HG02571 (cell line): ENCODE measurements around the gene EPS8L1.
A peak's percentile ranks its signal among the peaks of the same experiment; 100 is the strongest.

Experiments used
- ATAC-seq: cut with Tn5 transposase; IDR thresholded peaks from one replicate; pipeline ENCODE4 v1.9.1; 2021; ENCODE audit warnings: mild to moderate bottlenecking, moderate library complexity; ENCODE audit not compliant: unreplicated experiment

The EPS8L1 gene

DNA sequence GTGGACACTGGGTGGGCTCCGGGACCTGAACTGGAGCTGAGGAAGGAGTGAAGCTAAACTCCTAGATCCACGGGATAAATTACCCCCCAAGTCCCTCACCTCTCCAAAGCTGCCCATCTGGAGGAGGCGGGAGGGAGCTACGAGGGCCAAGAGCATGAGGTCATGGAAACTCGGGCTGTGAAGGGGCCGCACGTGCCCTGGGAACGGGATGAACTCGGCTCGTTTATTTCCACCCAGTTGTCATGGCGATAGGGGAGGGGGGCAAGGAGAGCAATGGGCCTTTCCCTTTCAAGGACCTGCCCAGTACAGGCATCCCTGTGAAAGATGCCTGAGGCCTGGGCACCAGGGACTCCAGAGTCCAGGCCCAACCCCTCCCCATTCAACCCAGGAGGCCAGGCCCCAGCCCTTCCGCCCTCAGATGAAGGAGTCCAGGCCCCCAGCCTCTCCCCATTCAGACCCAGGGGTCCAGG, 37.9 kb downstream of the EPS8L1 start:
- no peak for ATAC-seq

- no peak for ATAC-seq
Measured at GRCh38 chr19:55114566-55115145, 39.0 kb downstream of the EPS8L1 start.

- no peak for ATAC-seq
Measured at GRCh38 chr19:55115446-55116065, 39.9 kb downstream of the EPS8L1 start.

- no peak for ATAC-seq
Measured at GRCh38 chr19:55116232-55116858, 40.7 kb downstream of the EPS8L1 start.

DNA sequence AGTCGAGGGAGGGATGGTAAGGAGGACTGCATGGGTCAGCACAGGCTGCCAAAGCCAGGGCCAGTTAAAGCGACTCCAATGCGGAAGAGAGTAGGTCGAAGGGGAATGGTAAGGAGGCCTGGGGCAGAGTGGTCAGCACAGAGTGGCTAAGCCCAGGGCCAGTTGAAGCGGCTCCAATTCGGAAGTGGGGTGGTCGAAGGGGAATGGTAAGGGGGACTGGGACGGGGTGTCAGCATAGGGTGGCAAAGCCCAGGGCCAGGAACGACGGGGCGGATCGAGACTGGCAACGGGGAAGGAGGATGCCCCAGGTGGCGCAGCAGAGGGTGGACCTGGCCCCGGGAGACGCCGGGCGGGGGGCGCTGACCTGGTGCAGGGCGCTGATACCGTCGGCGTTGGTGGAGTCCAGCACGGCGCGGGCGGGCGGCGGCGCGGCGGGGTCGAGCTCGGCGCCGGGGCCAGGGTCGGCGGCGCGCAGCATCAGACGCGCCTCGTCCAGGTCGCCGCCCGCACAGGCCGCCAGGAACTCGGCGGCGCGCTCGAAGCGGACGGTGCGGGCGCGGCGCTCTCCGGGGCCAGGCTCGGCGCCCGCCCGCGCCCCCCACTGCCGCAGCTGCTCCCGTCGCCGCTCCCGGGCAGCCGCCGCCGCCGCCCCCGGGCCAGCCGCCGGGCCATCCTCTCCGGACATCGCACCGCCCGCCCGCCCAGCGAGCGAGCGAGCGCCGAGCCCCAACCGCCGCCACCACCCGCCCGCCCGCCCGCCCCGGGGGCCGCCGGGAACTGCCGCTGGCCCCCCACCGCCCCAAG, 41.4 kb downstream of the EPS8L1 start, which contains the start of gene PPP1R12C:
TSS of gene PPP1R12C (minus strand) at position 779 of the 804 bp plus-strand sequence. CDS start at position 685, 94 bp downstream.
- peak; percentile 5 for ATAC-seq

DNA sequence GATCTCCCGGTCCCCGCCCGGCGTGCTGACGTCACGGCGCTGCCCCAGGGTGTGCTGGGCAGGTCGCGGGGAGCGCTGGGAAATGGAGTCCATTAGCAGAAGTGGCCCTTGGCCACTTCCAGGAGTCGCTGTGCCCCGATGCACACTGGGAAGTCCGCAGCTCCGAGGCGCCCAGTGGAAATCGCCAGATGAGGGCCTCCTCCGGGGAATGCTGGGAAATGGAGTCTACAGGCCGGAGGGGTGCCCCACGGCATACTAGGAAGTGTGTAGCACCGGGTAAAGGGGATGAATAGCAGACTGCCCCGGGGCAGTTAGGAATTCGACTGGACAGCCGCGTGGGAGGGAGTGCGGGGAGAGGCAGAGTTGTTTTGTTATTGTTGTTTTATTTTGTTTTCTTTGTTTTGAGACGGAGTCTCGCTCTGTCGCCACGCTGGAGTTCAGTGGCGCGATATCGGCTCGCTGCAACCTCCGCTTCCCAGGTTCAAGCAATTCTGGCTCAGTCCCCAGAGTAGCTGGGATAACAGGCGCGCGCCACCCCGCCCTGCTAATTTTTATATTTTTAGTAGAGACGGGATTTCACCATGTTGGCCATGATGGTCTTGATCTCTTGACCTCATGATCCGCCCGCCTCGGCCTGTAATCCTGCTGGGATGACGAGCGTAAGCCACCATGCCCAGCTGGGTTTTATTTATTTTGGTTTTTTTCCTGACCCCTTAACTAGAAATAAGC, 42.2 kb downstream of the EPS8L1 start:
- peak; percentile 80 for ATAC-seq

DNA sequence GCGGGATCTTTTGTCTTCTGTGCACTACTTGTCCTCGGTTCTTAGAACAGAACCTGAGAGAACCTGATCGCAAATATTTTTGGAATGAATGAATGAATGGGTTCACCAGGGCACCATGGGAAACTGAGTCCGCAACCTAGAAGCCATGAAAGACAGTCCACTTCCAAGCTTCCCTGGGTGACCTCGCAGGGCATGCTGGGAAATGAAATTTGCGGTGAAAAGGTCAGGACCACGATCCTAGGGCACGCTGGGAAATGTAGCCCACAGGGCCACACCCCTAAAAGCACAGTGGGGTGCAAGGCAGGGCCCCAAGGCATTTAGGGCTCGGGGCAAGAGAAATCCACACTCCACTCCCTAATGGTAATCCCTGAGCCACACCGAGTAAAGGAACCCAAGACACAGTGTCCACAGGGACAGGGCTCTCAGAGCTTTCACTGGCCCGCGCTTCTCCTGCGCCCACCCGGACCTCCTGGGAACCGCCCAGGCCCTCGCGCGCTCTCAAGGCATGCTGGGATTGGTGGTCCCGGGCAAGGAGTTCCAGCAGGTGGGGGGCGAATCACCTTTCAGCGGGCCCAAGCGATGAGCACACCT, 42.8 kb downstream of the EPS8L1 start:
- ATAC-seq = no peak

GRCh38 chr19:55119053-55119452, 43.4 kb downstream of the EPS8L1 start:
- no peak for ATAC-seq

GRCh38 chr19:55131421-55131820, 55.8 kb downstream of the EPS8L1 start:
- no peak for ATAC-seq

DNA sequence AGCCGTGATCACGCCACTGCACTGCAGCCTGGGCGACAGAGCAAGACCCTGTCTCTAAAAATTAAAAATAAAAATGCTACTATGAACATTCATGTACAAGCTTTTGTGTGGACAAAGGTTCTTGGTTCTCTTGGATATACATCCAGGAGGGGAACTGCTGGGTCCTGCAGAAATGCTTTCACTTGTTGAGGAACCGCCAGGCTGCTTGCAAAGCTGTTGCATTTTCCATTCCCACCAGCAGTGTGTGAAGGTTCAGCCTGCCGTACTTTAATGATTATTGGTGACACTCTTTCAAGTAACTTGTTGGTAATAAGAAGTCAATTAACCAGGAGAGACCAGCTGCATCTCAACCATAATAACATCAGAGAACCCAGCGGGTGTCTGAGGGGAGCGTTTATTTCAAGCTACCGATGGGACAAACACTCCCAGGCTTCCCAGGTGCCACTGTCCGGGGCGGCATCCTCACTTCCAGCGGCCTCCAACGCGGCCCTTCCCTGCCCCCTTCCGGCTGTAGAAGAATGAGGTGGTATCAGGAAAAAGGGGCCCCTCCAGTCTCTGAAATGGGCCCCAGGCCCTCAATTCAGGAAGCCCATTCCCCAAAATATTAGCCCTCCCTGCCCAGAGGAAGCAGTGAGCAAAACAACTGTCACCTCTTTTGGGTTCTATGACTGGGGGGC, 56.9 kb downstream of the EPS8L1 start:
- ATAC-seq = no peak

- no peak for ATAC-seq
Measured at GRCh38 chr19:55133639-55134444, 58.2 kb downstream of the EPS8L1 start.

DNA sequence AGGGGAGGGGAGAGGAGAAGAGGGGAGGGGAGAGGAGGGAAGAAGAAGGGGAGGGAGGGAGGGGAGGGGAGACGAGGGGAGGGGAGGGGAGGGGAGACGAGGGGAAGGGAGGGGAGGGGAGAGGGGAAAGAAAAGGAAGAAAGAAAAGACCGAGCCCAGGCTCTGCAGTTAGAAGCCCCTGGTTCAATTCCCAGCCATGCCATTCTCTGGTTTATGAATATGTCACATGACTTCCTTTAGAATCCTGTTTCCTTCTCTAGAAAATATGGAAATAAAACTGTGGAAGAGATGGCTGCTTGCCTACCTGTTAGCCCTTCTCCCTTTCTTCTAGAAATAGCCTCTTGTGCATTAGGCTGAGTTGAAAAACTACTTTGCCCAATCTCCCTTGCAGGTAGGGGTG, 59.1 kb downstream of the EPS8L1 start:
- no peak for ATAC-seq

DNA sequence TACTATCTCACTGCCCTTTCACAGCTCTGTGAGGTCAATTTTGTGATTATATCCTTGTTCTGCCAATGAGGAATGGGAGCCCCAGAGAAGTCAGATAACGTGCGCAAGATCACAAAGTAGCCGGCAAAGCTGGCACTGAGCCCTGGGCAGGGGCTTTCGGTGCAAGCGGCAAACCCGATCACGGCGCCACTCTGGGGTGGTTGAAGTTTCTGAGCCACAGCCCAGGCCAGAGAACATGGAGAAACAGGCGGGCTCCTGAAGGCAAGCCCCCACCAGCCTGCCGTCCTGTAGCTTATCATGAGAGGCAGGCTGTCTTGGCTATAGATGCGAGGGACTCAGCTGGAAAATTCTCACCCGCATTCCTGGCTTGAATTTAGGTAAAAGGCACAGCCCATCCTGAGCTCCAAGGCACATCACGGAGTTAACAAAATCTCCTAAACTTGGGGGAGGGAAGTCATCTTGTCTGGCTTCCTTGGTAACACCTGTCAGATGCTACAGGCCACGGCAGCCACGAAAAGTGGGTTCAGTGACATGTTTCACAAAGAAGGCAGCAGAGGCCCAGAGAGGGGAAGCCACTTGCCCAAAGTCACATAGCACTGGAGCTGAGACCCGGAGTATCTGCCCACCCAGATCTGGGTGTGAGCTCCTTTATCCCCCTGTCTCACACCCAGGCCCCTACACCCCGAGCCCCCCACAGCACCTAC, 60.9 kb downstream of the EPS8L1 start:
- no peak for ATAC-seq
